Renal cortical epithelial cell (primary cell): ENCODE measurements around the gene BRD9. TPM values are rescaled to one million over a fixed set of nuclear protein-coding genes. Genes with fewer than 3 reads are reported as not detected.
A peak's percentile ranks its signal among the peaks of the same experiment; 100 is the strongest.

Source experiments
- DNase-seq: peaks from one replicate; pipeline ENCODE4 v3.0.0-alpha.2; 2011; ENCODE audit warnings: low read depth
- total RNA-seq: library from RNA; depleted of rRNA; stranded (reverse); fragments of >200 nt; gene quantifications from 2 replicates; pipeline ENCODE4 v1.2.3, GENCODE V29; 2014

Gene BRD9
- total RNA-seq, 1 donor from 2014 or later, result 45.4 TPM

DNA sequence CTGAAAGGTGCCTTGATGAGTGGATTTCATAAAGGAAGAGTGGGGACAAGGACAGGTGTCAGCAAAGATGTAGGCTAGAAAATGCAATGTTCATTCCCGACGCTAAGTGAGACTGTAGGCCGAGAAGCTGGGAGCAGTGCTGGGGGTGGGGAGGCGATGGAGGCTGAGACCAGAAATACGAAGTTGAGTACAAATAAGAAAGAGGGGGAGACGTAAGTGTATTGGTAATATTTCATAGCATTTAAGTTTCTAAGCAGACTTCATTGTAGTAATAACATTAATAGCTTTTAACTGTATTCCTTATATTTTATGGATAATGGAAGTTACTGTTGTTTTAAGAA, 11.1 kb upstream of the BRD9 start:
- DNase-seq, result no peak

DNA sequence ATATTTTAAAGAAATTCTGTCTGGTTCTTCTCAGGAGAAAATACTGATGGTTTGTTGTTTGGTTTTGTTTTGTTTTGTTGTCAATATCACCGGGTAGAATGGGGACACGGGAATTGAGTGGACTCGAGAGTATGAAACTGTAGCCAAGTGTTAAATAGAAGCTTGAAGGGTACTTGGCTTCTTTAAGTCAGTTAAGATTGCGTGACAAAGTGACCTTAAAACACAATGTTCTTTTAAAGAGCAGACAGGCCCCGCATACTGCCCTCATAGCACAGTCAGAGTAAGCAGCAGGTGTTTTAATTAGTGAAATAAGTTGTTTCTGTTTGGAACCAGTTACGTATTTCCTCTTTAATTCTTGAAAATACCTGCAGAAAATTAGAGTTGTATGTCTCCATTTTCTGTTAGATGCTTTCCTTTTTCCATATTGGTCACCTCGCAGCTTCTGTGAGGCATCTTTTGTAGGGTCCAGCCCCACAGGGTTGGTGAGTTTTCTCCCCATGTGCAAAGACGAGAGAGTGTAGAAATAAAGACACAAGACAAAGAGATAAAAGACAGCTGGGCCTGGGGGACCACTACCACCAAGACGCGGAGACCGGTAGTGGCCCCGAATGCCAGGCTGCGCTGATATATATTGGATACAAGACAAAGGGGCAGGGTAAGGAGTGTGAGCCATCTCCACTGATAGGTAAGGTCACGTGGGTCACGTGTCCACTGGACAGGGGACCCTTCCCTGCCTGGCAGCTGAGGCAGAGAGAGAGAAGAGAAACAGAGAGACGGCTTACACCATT, 9.7 kb upstream of the BRD9 start:
- DNase-seq, result no peak

DNA sequence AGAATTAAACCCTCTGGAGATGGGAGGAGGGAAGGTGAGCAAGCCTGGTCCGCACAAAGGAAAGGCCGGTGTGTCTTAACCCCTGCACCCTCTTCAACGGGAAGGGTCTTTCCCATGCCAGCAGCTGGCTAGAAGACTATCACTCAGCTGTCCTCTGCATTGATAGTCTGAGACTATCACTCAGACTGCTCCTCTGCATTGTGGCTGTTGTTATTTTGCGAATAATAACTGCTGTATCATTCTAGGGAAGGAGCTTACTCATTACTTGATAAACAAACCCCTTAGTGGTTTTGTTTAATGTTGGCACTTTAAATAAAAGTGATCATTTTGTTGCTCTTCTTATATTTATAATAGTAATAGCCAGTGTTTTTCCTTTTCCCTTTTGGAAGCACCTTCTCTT, 8.2 kb upstream of the BRD9 start:
- no peak for DNase-seq

DNA sequence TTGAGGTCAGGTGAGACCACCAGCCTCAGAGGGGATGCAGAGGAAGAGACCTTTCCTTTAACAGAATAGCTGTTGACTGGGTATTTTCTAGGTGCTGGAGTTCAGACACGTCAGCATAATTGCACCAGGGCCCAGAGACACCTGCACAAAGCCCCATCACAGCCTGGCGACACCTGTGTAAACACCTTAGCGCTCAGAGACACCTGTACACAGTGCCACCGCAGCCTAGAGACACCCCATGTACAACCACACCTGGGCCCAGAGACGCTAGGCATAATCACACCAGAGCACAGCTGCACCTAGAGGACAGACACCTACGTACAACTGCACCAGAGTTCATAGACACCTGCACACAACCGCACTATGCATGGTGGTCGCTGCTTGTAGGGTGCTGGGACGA, 1.1 kb upstream of the BRD9 start:
- no peak for DNase-seq

DNA sequence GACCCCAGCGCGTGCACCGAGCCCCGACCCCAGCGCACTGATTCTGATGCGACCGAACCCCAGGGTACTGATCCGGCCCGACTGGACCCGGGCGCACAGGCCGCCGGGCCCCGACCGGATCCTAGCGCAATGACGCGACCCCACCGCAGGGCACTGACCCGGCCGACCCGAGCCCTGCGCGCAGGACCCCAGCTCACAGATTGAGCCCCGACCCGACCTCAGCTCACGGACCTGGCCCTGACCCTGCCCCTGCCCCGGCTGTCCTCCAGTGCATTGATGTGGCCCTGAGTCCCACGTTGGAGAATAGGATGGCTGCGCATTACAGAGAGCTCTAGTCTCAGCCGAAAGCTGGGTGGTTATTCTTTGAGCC, 521 bp upstream of the BRD9 start:
- no peak for DNase-seq

DNA sequence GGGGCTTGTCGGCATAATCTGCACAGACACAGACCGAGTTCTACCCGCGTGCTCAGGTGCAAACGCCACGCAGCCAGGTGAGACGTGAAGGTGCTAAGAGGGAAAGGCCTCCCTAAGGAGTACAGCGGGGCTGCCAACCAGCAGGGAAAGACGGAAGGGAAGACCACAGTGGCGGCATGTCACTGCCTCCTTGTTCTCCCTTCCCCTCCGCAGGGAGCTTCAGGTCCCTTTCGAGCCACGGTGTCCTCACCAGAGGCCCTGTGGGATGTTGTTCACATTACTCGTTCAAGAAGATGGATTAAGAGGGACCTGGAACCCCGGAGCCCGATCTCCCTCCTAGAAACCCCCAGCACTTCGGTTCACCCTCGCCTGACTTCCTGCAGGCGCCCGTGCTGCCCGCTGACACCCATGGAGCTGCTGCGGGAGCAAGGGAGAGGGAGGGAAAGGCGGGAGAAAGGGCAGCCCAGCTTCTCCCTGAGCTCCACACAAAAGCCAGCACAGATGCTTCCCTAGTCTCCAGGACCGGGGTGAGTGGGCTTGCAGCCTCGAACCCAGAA, 686 bp downstream of the BRD9 start:
- DNase-seq, result peak; percentile 3

DNA sequence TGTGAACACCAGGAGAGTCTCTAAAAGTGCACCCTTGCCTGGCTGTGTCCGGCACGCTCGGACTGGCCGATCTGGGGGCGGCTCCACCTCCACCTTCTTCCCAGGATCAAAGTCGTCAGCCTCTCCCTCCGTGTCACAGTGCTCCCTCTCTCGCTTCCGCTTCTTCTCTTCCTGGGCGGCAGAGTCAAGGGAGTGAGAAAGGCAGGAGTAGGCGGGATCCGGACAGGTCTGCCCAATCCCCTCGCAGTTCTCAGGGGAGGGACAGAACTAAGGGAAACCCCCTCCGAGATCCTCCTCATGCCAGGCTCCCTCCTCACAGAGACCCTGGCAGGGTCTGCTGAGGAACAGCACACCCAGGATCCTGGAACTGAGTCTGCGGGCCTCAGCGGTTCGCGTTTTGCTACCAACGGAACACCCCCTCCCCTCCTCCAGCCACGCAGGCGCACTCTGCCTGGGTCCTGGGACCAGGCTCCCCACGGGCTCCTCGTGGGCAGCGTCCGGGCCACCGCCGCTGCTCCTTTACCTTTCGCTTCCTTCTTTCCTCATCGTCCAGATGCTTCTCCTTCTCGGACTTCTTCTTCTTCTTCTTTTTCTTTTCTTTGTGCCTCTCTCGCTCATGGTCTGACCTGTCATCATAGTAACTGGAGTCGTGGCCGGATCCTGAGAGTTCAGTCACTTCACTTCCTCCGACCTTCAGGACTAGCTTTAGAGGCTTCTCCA, 1.3 kb downstream of the BRD9 start:
- peak; percentile 36 for DNase-seq

DNA sequence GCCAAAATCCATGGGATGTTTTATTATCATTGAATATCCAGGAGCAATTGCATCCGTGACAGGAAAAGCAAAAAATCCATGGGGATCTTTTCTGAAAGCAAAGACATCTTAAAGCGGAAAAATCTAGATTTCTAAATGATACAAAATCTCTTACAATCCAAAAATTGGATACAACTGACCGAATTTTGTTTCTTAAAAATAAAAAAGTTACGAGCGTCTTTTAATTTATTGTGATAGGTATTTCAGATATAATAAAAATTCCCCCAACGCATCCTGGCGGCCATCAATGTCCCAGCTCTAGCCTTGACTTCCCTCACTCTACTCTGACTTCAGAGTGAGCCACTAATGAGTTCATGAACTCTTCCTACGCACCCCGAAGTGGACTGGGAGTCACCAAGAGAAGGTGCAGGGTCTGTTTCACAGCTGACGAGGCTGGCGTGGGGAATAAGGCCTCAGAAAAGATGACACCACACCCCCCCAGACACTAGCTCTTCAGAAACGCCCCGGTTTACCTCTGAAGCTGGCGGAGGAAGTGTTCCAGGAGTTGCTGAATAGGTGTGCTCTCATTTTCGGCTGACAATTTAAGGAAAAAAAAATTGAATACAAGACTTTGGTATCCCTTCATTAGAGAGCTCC, 3.4 kb downstream of the BRD9 start:
- DNase-seq, result no peak

DNA sequence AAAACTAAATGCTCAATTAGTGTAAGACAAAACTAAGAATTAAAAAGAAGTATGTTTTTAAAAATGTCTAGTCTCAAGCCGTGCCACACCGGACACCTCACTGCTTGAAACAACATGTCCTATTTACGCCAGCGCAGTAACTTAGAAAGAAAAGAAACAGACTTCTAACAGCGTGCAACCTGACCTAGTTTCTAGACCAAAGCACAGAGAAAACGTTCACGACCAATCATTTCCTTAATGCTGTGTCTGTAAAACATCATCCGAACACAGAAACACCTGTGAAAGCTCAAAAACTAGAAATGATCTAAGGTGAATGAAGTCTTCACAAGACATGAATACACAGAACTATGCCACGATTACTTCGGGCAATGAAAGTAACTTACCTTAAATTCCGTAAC, 4.0 kb downstream of the BRD9 start:
- DNase-seq, result no peak

DNA sequence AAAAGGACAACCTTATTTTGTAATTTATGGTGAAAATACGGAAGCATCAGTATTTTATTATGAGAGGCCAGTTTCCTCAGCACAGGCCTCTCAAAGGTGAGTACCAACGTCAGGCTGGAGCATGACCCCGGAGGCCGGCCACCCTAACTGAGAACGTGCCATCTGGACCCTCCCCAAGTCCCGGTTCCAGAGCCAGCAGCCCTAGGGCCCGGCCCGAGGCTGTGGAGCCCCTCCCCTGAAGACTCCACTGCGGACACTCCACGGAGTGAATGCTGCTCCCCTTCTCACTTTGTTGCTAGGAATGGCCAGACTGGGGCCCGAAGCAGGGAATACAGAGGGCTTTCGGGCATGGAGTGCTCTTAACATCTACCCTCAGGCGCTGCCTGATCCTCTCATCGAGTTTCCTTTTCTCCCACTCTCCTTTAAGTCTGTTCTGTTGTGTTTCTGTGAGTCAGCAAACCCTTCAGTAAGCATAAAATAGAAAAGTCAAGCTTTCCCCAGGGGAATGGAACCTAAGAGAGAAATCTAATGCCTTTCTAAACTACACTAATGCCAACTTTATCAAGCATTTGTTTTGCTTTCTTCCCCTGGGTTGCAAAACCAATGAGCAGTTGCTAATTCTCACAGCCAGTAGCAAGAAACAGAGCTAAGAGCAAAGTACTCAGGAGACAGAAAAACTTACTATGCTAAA, 4.5 kb downstream of the BRD9 start:
- DNase-seq, result no peak

DNA sequence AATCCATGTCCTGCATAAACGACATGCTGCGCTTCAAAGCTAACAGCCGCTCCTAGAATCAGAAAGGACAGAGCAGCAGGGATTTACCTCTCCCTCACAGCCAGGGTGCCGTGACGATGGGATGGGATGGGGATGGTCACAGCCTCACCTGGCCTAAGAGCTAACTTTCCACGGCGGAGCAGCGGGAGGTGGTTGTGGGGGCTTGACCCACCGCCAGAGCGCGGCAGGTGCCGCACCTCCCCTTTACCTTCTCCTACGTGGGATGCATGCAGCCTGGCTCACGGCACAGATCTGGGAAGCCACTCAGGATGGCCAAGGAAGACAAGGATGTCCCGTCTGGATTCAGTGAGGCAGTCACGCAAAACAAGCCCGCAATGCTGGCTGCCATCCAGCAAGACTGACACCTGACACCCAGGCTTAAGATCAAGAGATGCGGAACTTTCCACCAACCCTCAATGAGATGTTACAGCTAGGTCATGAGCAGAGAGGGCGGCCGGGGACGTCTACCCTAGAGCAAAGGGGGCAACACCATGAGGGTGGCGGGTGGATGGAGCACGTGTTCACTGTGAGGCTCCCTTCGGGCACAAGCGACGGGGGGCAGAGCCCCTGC, 5.8 kb downstream of the BRD9 start:
- DNase-seq, result no peak

DNA sequence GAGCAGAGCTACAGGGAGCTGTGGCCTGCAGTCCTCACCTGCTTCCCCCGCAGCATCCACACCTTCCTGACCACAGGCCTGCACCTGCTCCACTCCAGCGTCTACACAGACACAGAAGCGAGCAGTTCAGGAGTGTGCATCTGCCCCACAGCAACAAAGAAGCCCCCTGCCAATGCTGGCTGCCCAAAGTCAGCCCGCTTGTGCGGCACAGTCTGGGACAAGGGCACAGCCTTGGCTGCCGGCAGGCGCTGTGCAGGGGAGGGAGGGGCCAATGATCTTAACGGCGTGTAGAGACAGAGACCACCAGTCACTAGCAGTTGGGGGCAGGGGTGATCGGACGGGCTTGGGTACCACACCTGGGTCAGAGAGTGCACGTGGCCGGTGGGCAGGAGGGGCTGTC, 6.6 kb downstream of the BRD9 start:
- DNase-seq, result no peak

DNA sequence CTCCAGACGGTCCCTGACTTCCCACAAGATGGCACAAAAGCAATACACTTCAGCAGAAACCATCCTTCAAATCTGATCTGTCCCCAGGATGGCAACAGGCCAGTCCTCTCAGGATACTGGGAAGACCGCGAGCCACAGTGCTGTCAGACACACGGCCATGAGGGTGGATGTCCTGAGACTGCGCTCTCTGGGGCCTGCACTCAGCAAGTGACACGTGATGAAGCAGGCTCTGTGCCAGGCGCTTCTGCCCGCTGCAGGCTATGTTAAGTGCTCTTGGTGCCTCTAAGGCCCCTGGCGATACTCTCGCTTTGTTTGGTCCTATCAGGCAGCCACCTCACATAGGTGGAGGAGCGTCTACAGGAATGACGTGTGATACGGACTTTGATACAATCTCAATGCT, 7.1 kb downstream of the BRD9 start:
- DNase-seq, result no peak

DNA sequence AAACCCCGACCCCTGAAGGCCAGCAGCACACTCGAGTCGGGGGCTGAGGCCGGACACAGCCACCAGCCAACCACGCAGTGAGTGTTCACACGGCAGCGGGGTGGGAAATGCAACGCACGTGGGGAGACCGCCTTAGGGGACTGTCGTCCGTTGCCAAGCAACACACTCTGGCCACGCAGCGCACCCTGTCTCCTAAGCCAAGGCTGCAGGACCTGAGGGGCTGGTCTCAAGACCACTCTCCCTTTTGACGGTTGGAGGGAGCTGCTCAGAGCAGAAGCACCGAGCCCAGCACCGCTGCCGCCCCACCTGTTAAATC, 7.5 kb downstream of the BRD9 start:
- DNase-seq, result no peak

DNA sequence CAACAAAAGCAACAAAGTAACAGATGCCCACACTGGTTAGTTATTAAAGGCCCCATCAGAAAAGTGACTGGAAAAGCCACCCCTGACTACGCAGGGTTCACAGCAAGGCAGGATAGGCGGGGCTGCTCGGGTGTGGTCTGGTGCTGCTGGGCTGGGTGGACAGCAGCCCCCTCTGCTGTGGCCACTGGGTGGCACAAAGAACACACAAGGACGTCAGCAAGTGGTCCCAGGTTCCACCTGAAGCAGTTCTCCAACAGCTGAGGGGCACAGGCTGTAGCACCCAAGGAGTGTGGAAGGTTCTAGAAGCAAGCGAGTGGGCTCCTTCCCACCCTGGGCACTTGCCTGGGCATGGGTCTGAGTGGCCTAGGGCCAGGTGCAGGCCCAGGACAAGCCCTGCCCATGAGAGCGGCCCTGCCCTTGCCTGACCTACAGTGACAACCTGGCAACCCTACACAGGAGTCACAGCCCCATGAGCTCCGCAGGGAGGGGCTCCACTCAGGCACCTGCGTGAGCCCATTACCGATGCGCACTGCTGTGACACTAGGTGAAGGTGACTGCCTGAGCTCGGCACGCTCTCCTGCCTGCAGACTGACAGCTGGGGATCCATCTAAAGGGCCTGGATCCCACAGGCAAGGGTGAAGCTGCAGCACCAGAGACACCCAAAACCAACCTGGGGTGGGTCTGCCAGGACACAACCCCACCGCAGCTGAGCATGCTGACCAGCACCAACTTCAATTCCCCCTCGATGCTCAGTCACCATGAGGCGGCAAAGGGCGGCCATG, 8.1 kb downstream of the BRD9 start:
- no peak for DNase-seq

DNA sequence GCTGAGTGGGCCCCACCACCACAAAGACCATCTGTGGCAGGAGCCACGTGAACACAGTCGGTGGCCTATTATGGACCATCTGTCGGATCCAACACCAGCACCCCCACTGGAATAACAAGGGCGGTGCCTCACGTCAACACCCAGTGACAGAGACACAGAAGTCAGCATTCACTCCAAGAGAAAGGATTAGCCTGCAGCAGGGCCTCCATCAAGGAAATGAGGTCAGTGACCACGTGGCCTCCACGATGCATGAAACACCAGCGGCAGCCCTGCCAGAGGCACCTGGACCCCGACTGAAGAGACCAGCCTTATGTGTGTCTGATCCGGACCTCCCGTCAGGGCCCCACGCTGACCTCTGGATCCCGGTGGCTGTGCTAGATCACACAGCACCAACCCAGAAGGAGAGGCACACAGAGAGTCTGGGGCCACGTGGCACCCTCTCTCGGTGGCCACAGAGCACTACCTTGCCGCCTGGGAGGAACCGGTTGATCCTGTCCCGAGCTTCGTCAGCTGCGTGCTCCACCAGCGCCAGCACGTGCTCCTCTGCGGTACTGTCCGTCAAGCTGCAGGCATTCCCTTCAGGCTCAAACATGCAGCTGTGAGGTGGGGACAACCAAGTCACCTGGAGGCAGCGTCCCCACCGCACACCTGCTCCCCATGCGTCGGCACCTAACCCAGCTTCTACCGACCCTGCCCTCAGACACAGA, 9.0 kb downstream of the BRD9 start:
- no peak for DNase-seq

DNA sequence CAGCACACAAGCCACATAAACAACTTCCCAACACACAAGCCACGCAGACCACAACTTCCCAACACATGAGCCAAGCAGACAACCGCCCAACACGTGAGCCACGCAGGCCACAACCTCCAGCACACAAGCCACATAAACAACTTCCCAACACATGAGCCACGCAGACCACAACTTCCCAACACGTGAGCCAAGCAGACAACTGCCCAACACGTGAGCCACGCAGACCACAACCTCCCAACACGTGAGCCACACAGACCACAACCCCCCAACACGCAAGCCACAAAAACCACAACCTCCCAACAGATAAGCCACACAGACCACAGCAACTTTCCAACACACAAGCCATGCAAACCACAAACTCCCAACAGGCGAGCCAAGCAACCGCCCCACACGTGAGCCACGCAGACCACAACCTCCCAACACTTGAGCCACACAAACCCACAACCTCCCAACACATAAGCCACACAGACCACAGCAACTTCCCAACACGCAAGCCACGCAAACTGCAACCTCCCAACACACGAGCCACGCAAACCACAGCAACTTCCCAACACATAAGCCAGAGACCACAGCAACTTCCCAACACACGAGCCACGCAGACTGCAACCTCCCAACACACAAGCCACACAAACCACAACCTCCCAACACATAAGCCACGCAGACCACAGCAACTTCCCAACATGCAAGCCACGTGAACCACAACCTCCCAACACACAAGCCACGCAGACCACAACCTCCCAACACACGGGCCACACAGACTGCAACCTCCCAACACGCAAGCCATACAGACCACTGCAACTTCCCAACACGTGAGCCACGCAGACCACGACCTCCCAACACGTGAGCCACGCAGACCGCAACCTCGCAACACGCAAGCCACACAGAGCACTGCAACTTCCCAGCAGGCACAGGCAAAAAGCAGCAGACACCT, 10.1 kb downstream of the BRD9 start:
- no peak for DNase-seq

DNA sequence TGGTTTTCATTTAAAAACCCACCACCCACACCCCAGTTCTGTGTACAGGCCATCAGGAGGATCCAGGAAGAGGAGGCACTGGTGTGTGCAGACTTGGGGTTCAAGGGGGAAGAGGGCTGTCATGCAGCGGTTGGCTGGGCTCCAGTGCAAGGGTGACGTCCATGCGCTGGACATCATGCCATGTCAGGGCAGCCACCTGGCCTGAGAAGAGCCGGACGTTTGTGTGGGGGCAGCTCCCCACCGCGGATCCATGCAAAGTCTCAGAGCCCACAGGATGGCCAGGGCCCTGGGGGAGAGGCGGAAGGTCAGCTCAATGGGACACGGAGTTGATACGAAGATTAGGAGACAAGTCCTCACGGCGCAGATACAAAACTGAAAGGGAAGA, 11.1 kb downstream of the BRD9 start:
- DNase-seq, result no peak

DNA sequence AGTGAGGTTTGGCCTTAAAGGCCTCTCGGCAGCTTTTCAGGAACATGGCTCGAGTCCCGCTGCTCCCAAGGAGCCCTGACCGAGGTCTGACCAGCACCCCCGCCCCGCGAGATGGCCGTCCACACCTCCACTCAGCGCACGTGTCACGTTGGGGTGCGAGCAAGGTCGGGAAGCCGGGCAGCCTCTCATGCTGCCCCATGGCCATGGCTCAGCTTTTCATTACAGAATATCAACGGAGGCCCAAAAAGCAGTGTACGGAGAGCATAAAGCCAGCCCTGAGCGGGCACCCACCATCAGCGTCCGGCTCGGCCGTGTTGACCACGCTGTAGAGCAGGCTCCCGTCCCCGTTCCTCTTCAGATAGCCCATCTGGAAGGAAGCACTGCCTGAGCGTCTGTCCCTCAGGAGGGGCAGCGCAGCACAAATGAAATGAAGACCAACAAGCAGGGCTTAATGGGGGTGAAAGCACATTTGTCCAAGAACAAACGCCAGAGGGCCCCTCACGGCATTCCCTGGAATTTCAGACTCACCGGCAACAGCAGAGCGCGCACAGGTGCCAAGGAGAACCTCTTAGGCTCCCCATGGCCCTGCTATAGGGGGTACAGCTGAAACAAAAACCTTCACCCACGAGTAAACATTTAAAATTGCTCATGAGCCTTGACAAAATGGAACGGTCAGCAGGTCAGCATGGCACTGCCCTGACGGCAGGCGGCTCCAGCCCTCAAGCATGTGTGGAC, 11.6 kb downstream of the BRD9 start:
- no peak for DNase-seq
